K562 (cell line): Measurements from ENCODE around the gene LAMTOR1. TPM values are rescaled to one million over a fixed set of nuclear protein-coding genes. Genes with fewer than 3 reads are reported as not detected.

Experiments
- ATAC-seq: fragments of 200-7000 bp; cut with Tn5 transposase; 3 replicates; pipeline ENCODE4 v1.9.1; 2020; ENCODE audit warnings: moderate library complexity
- BruUV-seq: library from RNA; stranded (reverse); fragments of 400-500 nt; replicated peaks from 2 replicates; lab custom pipeline; 2021; lab: Mats Ljungman, UMichigan
- CTCF ChIA-PET: fragments of 300-600 bp; formaldehyde crosslinking; extraction: SDS; loops from one replicate; lab custom pipeline; 2021; ENCODE audit warnings: low intra/inter-chr PET ratio; lab: Yijun Ruan, JAX
- POLR2A ChIA-PET: fragments of 300-600, 350-650 bp; sonication (Branson Sonifier 250); formaldehyde crosslinking; extraction: SDS; loops from one replicate; lab custom pipeline; 2021; ENCODE audit warnings: antibody characterized with exemption, inconsistent platforms; lab: Yijun Ruan, JAX
- DNase-seq, 4 experiments: peaks; one replicate each; pipeline versions ENCODE4 v3.0.0 to v3.0.0-alpha.2; 2011 to 2018; ENCODE audit warnings: low spot score in 3 of 4, mixed read lengths in 3 of 4; ENCODE audit errors: extremely low read depth in 1 of 4
- FAIRE-seq: peaks from 2 replicates; lab custom pipeline; 2011; peaks lifted over from hg19 to GRCh38; lab: Jason Lieb, UNC
- H2AFZ ChIP-seq: 2 replicates; pipeline ENCODE4 v1.6.0; 2011; ENCODE audit warnings: low read depth, low read length, control low read depth, inconsistent platforms
- H3K27ac ChIP-seq: fragments of 200-600 bp; 3 replicates; pipeline ENCODE4 v1.8.0; 2011; ENCODE audit warnings: low read depth, mild to moderate bottlenecking, control low read depth, inconsistent platforms, low read length, moderate library complexity, mixed read lengths; ENCODE audit errors: extremely low read depth
- H3K27me3 ChIP-seq, 2 experiments: fragments of 300-600 bp in 1 of 2; 2 replicates in 1 of 2; 3 replicates in 1 of 2; pipeline versions ENCODE4 v1.6.0 to v1.8.0; 2011; ENCODE audit warnings: inconsistent platforms in 2 of 2, low read length in 2 of 2, mild to moderate bottlenecking in 1 of 2, mixed read lengths in 1 of 2, moderate library complexity in 1 of 2; ENCODE audit not compliant: control insufficient read depth in 2 of 2, insufficient read depth in 2 of 2
- H3K36me3 ChIP-seq: fragments of 300-600 bp; 3 replicates; pipeline ENCODE4 v1.8.0; 2011; ENCODE audit warnings: mild to moderate bottlenecking, low read length, inconsistent platforms; ENCODE audit not compliant: control insufficient read depth, insufficient read depth
- H3K4me1 ChIP-seq, 2 experiments: fragments of 200-600 bp in 1 of 2; replicated peaks in 1 of 2; 2 replicates in 1 of 2; 3 replicates in 1 of 2; pipeline versions ENCODE4 v1.5.1 to v1.8.0; 2011; ENCODE audit warnings: inconsistent platforms in 2 of 2, low read length in 2 of 2, mild to moderate bottlenecking in 1 of 2, mixed read lengths in 1 of 2, moderate library complexity in 1 of 2; ENCODE audit not compliant: control insufficient read depth in 2 of 2, insufficient read depth in 2 of 2
- H3K4me2 ChIP-seq: 2 replicates; pipeline ENCODE4 v1.6.1; 2011; ENCODE audit warnings: low read length, control low read depth, inconsistent platforms, mixed read lengths; ENCODE audit not compliant: insufficient read depth
- H3K4me3 ChIP-seq: fragments of 200-600 bp; sonication (generic), shearing (Covaris generic); 2 replicates; pipeline ENCODE4 v1.5.1; 2016; ENCODE audit warnings: control low read depth, inconsistent platforms
- H3K79me2 ChIP-seq: fragments of 200-600 bp; 3 replicates; pipeline ENCODE4 v1.8.0; 2011; ENCODE audit warnings: low read length, inconsistent platforms; ENCODE audit not compliant: control insufficient read depth, insufficient read depth
- H3K9ac ChIP-seq, 2 experiments: 2 replicates each; pipeline versions ENCODE4 v1.6.0 to v1.6.1; 2011; ENCODE audit warnings: low read depth in 2 of 2, low read length in 2 of 2, control low read depth in 1 of 2, inconsistent platforms in 1 of 2, mild to moderate bottlenecking in 1 of 2, mixed read lengths in 1 of 2; ENCODE audit not compliant: insufficient read depth in 1 of 2
- H3K9me1 ChIP-seq: one replicate; pipeline ENCODE4 v1.6.0; 2011; ENCODE audit warnings: inconsistent platforms, mild to moderate bottlenecking, low read length, moderate library complexity; ENCODE audit not compliant: control insufficient read depth, insufficient read depth
- H3K9me3 ChIP-seq: replicated peaks from 2 replicates; pipeline ENCODE4 v1.5.1; 2011; ENCODE audit warnings: low read depth, low read length, inconsistent platforms; ENCODE audit not compliant: control insufficient read depth, insufficient read depth
- H4K20me1 ChIP-seq: replicated peaks from 2 replicates; pipeline ENCODE4 v1.6.1; 2011; ENCODE audit warnings: low read length, inconsistent platforms, mixed read lengths; ENCODE audit not compliant: control insufficient read depth, insufficient read depth
- EP300 ChIP-seq: IDR thresholded peaks from 2 replicates; pipeline ENCODE4 v1.6.1; 2012; ENCODE audit warnings: low read length, improper control_type of control experiment
- HLTF ChIP-seq: fragments of 450-650 bp; IDR thresholded peaks from 2 replicates; pipeline ENCODE4 v1.6.1; 2016
- KDM2B ChIP-seq: fragments of 250-450 bp; sonication (Bioruptor Pico); IDR thresholded peaks from 2 replicates; pipeline ENCODE4 v1.8.0; 2021; ENCODE audit warnings: mild to moderate bottlenecking, moderate library complexity
- MBD1 ChIP-seq: fragments of 250-450 bp; sonication (Bioruptor Pico); IDR thresholded peaks from 2 replicates; pipeline ENCODE4 v1.8.0; 2022; ENCODE audit warnings: inconsistent platforms
- MCM5 ChIP-seq: fragments of 450-650 bp; IDR thresholded peaks from 2 replicates; pipeline ENCODE4 v1.6.1; 2016; ENCODE audit warnings: low read depth
- MLX ChIP-seq, 2 experiments: fragments of 450-650 bp in 1 of 2; sonication (generic) in 1 of 2; formaldehyde crosslinking; conservative IDR thresholded peaks; 2 replicates each; pipeline versions ENCODE4 v1.4.0 to v1.8.1; 2020 to 2022; ENCODE audit warnings: mild to moderate bottlenecking in 1 of 2, missing genetic modification reagents in 1 of 2
- POLR2B ChIP-seq: fragments of 450-650 bp; IDR thresholded peaks from 2 replicates; pipeline ENCODE4 v1.6.1; 2018; ENCODE audit warnings: low read depth; ENCODE audit not compliant: partially characterized antibody
- SAFB2 ChIP-seq: fragments of 200-400 bp; formaldehyde crosslinking; IDR thresholded peaks from 2 replicates; pipeline ENCODE4 v1.6.1; 2018; ENCODE audit warnings: borderline replicate concordance, low read length, low read depth, moderate library complexity; ENCODE audit not compliant: severe bottlenecking
- SPI1 ChIP-seq: IDR thresholded peaks from 2 replicates; pipeline ENCODE4 v1.6.1; 2011; ENCODE audit warnings: low read depth, low read length, control low read depth, borderline replicate concordance
- SUPT5H ChIP-seq: fragments of 450-650 bp; IDR thresholded peaks from 2 replicates; pipeline ENCODE4 v1.6.1; 2016
- TSC22D4 ChIP-seq: fragments of 450-650 bp; IDR thresholded peaks from 2 replicates; pipeline ENCODE4 v1.6.1; 2016; ENCODE audit warnings: missing genetic modification characterization, missing biosample characterization, control low read depth
- ZNF124 ChIP-seq: sonication (generic); formaldehyde crosslinking; IDR thresholded peaks from 2 replicates; pipeline ENCODE4 v1.8.1; 2022; ENCODE audit warnings: missing genetic modification reagents
- ZNF212 ChIP-seq: fragments of 450-650 bp; formaldehyde crosslinking; IDR thresholded peaks from 2 replicates; pipeline ENCODE4 v1.4.0; 2020; ENCODE audit warnings: mild to moderate bottlenecking
- WGBS: fragments of 100-300 bp; shearing (Covaris generic); methylation state at CpG from one replicate; pipeline ENCODE4 v1.1.6; 2016; ENCODE audit warnings: low coverage, mixed read lengths; ENCODE audit not compliant: insufficient coverage; ENCODE audit errors: missing lambda C conversion rate; 5-methylcytosine and 5-hydroxymethylcytosine counted together
- in situ Hi-C: fragments of 300-500 bp; cut with MboI; formaldehyde crosslinking; loops from 4 replicates; pipeline ENCODE4 v1.15.0; 2018; ENCODE audit warnings: inconsistent platforms, mixed read lengths
- intact Hi-C: fragments of 100-400 bp; cut with micrococcal nuclease; formaldehyde crosslinking; loops from 2 replicates; pipeline ENCODE4 v1.14.2; 2022
- polyA plus RNA-seq, 8 experiments: library from polyadenylated mRNA; depleted of rRNA in 4 of 8; stranded (reverse) in 5 of 8; unstranded in 3 of 8; fragments of >200 nt; fragmentation: Nextera tagmentation in 2 of 8; fragmentation: Illumina TruSeq in 1 of 8; extraction: Ambion mirVana in 2 of 8; extraction: Trizol in 1 of 8; gene quantifications; 2 replicates each; pipeline versions ENCODE4 v1.2.1 to v1.2.3, GENCODE V29; 2011 to 2014; ENCODE audit warnings: inconsistent platforms in 1 of 8, missing spikeins in 1 of 8
- total RNA-seq, 7 experiments: library from RNA; depleted of rRNA in 6 of 7; stranded (reverse); fragments of >200 nt in 6 of 7; fragmentation: Illumina TruSeq in 2 of 7; extraction: Trizol in 2 of 7; gene quantifications; 2 replicates each; pipeline versions ENCODE4 v1.2.1 to v1.2.3, GENCODE V29; 2011 to 2021; ENCODE audit warnings: low replicate concordance in 1 of 7
- TF ChIP-seq, protein P1 (sequence below), 2 experiments: fragments of 450-650 bp; IDR thresholded peaks; 2 replicates each; pipeline ENCODE4 v1.6.1; 2016; ENCODE audit warnings: mild to moderate bottlenecking in 2 of 2, borderline replicate concordance in 1 of 2, low read depth in 1 of 2, moderate library complexity in 1 of 2

The LAMTOR1 gene
- total and polyA plus RNA-seq, 9 of the 15 experiments (the other 6 are each of a cell fraction or from before 2014, with no cell fraction given), result 62.6 to 104 (median 85.3) TPM

GRCh38 chr11:72140661-72141060, 37.6 kb upstream of the LAMTOR1 start:
- H3K9me1 ChIP-seq, result no peaks in the 10 kb centered on the region
- no peak overlapping the region for H3K4me2 ChIP-seq
- WGBS, result 46% methylated on average over 2 of the region's 2 CpGs
- intact Hi-C loops, result no loop called here
- POLR2A ChIA-PET, result interaction anchor here (1.2 to 1.7 kb wide), 2 partner anchors 28 to 83 kb away, joined by 3 read pairs; partner anchors contain the start of gene ANAPC15
- ATAC-seq (no peak), DNase-seq (no peak), FAIRE-seq (no peak)
- H3K79me2 ChIP-seq, result no peaks in the 10 kb centered on the region
- H4K20me1 ChIP-seq, result no peaks in the 10 kb centered on the region
- H2AFZ ChIP-seq, result no peak overlapping the region
- no peak overlapping the region for H3K27ac ChIP-seq
- H3K4me3 ChIP-seq, result no peak overlapping the region
- BruUV-seq, result no TSS peak
- CTCF ChIA-PET, result no interaction called here
- no peak overlapping the region for H3K9ac ChIP-seq
- H3K27me3 ChIP-seq, result no peaks in the 10 kb centered on the region
- no peaks in the 10 kb centered on the region for H3K36me3 ChIP-seq
- in situ Hi-C loops, result no loop called here
- peaks cover 3 to 4% of the 10 kb centered on the region in 2 experiments; a peak in 3 of 5 replicates for H3K4me1 ChIP-seq
- no peaks in the 10 kb centered on the region for H3K9me3 ChIP-seq
- no peak for TF ChIP-seq MCM5
- no peak for TF ChIP-seq ZNF212 (CRISPR knock-in tag)
- TF ChIP-seq MBD1 (CRISPR knock-in tag), result no peak
- TF ChIP-seq, protein P1, sequence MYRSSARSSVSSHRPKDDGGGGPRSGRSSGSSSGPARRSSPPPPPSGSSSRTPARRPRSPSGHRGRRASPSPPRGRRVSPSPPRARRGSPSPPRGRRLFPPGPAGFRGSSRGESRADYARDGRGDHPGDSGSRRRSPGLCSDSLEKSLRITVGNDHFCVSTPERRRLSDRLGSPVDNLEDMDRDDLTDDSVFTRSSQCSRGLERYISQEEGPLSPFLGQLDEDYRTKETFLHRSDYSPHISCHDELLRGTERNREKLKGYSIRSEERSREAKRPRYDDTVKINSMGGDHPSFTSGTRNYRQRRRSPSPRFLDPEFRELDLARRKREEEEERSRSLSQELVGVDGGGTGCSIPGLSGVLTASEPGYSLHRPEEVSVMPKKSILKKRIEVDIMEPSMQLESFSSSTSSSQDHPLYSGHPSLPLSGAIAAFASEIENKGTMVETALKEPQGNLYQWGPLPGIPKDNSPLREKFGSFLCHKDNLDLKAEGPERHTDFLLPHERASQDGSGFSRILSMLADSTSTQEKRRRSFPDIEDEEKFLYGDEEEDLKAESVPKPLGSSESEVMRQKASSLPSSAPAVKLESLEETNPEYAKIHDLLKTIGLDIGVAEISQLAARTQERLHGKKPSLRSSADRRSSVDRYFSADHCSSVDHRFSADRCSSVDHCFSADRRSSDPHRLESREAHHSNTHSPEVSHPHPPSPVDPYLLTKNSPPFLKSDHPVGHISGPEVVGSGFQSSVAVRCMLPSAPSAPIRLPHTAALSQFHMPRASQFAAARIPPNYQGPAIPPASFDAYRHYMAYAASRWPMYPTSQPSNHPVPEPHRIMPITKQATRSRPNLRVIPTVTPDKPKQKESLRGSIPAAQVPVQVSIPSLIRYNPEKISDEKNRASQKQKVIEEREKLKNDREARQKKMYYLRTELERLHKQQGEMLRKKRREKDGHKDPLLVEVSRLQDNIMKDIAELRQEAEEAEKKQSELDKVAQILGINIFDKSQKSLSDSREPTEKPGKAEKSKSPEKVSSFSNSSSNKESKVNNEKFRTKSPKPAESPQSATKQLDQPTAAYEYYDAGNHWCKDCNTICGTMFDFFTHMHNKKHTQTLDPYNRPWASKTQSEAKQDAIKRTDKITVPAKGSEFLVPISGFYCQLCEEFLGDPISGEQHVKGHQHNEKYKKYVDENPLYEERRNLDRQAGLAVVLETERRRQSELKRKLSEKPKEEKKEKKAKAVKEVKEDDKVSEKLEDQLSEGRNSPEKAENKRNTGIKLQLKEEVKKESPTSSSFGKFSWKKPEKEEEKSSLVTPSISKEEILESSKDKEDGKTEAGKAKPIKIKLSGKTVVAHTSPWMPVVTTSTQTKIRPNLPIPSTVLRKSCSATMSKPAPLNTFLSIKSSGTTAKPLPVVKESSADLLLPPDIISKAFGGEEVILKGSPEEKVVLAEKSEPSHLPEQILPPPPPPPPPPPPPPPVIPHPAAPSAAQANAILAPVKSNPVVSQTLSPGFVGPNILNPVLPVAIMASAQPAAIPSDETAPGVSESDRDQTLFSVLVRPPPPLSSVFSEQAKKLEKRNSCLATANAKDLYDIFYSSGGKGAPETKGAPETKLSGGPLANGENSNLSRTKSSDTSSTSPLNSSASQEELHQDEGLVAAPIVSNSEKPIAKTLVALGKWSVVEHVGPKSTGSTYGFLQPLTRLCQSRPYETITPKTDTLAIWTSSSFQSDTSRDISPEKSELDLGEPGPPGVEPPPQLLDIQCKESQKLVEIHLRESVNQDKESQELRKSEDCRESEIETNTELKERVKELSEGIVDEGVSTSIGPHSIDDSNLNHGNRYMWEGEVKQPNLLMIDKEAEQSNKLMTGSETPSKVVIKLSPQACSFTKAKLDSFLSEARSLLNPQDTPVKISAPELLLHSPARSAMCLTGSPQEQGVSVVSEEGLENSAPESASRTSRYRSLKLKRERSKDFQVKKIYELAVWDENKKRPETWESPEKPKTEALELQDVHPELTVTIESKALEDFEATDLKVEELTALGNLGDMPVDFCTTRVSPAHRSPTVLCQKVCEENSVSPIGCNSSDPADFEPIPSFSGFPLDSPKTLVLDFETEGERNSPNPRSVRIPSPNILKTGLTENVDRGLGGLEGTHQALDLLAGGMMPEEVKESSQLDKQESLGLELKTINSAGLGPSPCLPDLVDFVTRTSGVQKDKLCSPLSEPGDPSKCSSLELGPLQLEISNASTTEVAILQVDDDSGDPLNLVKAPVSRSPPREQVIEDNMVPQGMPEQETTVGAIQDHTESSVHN (IDR thresholded peaks at IDR 0.05; ENCODE audit: borderline replicate concordance in 1 of 2, low read depth in 1 of 2), result no peak
- no peak for TF ChIP-seq SUPT5H
- TF ChIP-seq MLX (CRISPR knock-in tag; conservative IDR thresholded peaks at IDR 0.05), result no peak
- TF ChIP-seq TSC22D4, result no peak
- no peak for TF ChIP-seq POLR2B
- TF ChIP-seq EP300, result no peak
- TF ChIP-seq SAFB2, result no peak
- TF ChIP-seq ZNF124 (CRISPR knock-in tag), result no peak
- no peak for TF ChIP-seq HLTF
- no peak for TF ChIP-seq SPI1
- no peak for TF ChIP-seq KDM2B (CRISPR knock-in tag)
